ENCODE results near the gene PIP4K2A.

GRCh38 chr10:22495396-22495795, 219.0 kb downstream of the PIP4K2A start:
- TF ChIP-seq CTCF (IDR thresholded peaks at IDR 0.05; ENCODE audit: low read depth, low read length) (no peak), EZH2phosphoT487 (IDR thresholded peaks at IDR 0.05; ENCODE audit: low read depth) (no peak)
